ENCODE measurements around the gene CCL28. TPM values are rescaled to one million over a fixed set of nuclear protein-coding genes. Genes with fewer than 3 reads are reported as not detected.
"Not testable (repeated sequence)": the region's sequence is repeated elsewhere in the genome, so short reads cannot be mapped to it uniquely, and the experiment has no call there.

Gene CCL28
- total RNA-seq, 1 donor from 2014 or later, result not detected

- no peak for TF ChIP-seq CTCF (conservative IDR thresholded peaks at IDR 0.05)
- Mint-ChIP-seq H3K4me1 (peaks cover 6% of the 10 kb centered on the region), H3K9me3 (peaks cover 24% of the 10 kb centered on the region), H3K27me3 (ENCODE audit: low read depth) (no peaks in the 10 kb centered on the region), H3K4me3 (no peak overlapping the region), H3K36me3 (ENCODE audit: low read depth) (peaks cover 8% of the 10 kb centered on the region), H3K27ac (ENCODE audit: unreplicated experiment) (no peak overlapping the region)
- DNase-seq (ENCODE audit: low read depth, low spot score), result no peak
Observed at GRCh38 chr5:43369651-43370050, 42.5 kb downstream of the CCL28 start.

GRCh38 chr5:43367909-43368669 lies 44.1 kb downstream of the CCL28 start:
- no peak overlapping the region for H3K4me3 Mint-ChIP-seq
- H3K36me3 Mint-ChIP-seq (ENCODE audit: low read depth), result peaks cover 8% of the 10 kb centered on the region
- H3K27me3 Mint-ChIP-seq (ENCODE audit: low read depth), result no peaks in the 10 kb centered on the region
- H3K4me1 Mint-ChIP-seq, result peaks cover 6% of the 10 kb centered on the region
- DNase-seq (ENCODE audit: low read depth, low spot score), result no peak
- peaks cover 24% of the 10 kb centered on the region for H3K9me3 Mint-ChIP-seq
- no peak for TF ChIP-seq CTCF (conservative IDR thresholded peaks at IDR 0.05)
- no peak overlapping the region for H3K27ac Mint-ChIP-seq (ENCODE audit: unreplicated experiment)

- Mint-ChIP-seq H3K4me1 (peaks cover 6% of the 10 kb centered on the region), H3K36me3 (ENCODE audit: low read depth) (peaks cover 8% of the 10 kb centered on the region), H3K9me3 (peaks cover 24% of the 10 kb centered on the region), H3K27me3 (ENCODE audit: low read depth) (no peaks in the 10 kb centered on the region), H3K4me3 (no peak overlapping the region), H3K27ac (ENCODE audit: unreplicated experiment) (no peak overlapping the region)
- no peak for TF ChIP-seq CTCF (conservative IDR thresholded peaks at IDR 0.05)
- DNase-seq (ENCODE audit: low read depth, low spot score), result no peak
Observed at GRCh38 chr5:43367453-43367852, 44.7 kb downstream of the CCL28 start.

- not testable (repeated sequence) for DNase-seq (ENCODE audit: low read depth, low spot score); H3K36me3 Mint-ChIP-seq (ENCODE audit: low read depth); H3K27me3 Mint-ChIP-seq (ENCODE audit: low read depth); H3K27ac Mint-ChIP-seq (ENCODE audit: unreplicated experiment); H3K4me3 Mint-ChIP-seq; H3K4me1 Mint-ChIP-seq
- peaks cover 21% of the 10 kb centered on the region for H3K9me3 Mint-ChIP-seq
Observed at GRCh38 chr5:43366680-43367246, 45.4 kb downstream of the CCL28 start.

- not testable (repeated sequence) for DNase-seq (ENCODE audit: low read depth, low spot score); H3K4me1 Mint-ChIP-seq; H3K4me3 Mint-ChIP-seq; H3K27ac Mint-ChIP-seq (ENCODE audit: unreplicated experiment); H3K27me3 Mint-ChIP-seq (ENCODE audit: low read depth)
- H3K9me3 Mint-ChIP-seq, result peaks cover 22% of the 10 kb centered on the region
- peaks cover 11% of the 10 kb centered on the region for H3K36me3 Mint-ChIP-seq (ENCODE audit: low read depth)
Observed at GRCh38 chr5:43365155-43365554, 47.0 kb downstream of the CCL28 start.

- peaks cover 14% of the 10 kb centered on the region for H3K36me3 Mint-ChIP-seq (ENCODE audit: low read depth)
- TF ChIP-seq CTCF (conservative IDR thresholded peaks at IDR 0.05), result no peak
- no peak overlapping the region for H3K4me3 Mint-ChIP-seq
- no peaks in the 10 kb centered on the region for H3K4me1 Mint-ChIP-seq
- H3K27me3 Mint-ChIP-seq (ENCODE audit: low read depth), result no peaks in the 10 kb centered on the region
- DNase-seq (ENCODE audit: low read depth, low spot score), result no peak
- no peak overlapping the region for H3K27ac Mint-ChIP-seq (ENCODE audit: unreplicated experiment)
- H3K9me3 Mint-ChIP-seq, result peaks cover 25% of the 10 kb centered on the region
Observed at GRCh38 chr5:43363445-43364152, 48.6 kb downstream of the CCL28 start.

Data from neural crest cell (in vitro differentiated cells).